ENCODE results near the gene STOML1.
"Not testable (repeated sequence)": the region's sequence is repeated elsewhere in the genome, so short reads cannot be mapped to it uniquely, and the experiment has no call there.

Gene STOML1

GRCh38 chr15:73944161-73945129 is 47.6 kb downstream of the STOML1 start:
- DNase-seq, result no peak

GRCh38 chr15:73942751-73943270 is 49.3 kb downstream of the STOML1 start:
- no peak for DNase-seq

GRCh38 chr15:73941871-73942635 is 50.0 kb downstream of the STOML1 start:
- no peak for DNase-seq

- no peak for DNase-seq
Observed at GRCh38 chr15:73941449-73941848, 50.6 kb downstream of the STOML1 start.

GRCh38 chr15:73941044-73941443 is 51.1 kb downstream of the STOML1 start:
- DNase-seq, result no peak

GRCh38 chr15:73940061-73940981 is 51.8 kb downstream of the STOML1 start:
- no peak for DNase-seq

- DNase-seq, result no peak
Observed at GRCh38 chr15:73939138-73939537, 53.0 kb downstream of the STOML1 start.

GRCh38 chr15:73938516-73938915 is 53.6 kb downstream of the STOML1 start:
- not testable (repeated sequence) for DNase-seq

GRCh38 chr15:73937726-73938125 is 54.4 kb downstream of the STOML1 start:
- no peak for DNase-seq

GRCh38 chr15:73937296-73937695 is 54.8 kb downstream of the STOML1 start:
- no peak for DNase-seq

- no peak for DNase-seq
Observed at GRCh38 chr15:73936588-73937290, 55.4 kb downstream of the STOML1 start.

GRCh38 chr15:73936181-73936580 is 55.9 kb downstream of the STOML1 start:
- no peak for DNase-seq

- no peak for DNase-seq
Observed at GRCh38 chr15:73935547-73935946, 56.5 kb downstream of the STOML1 start.

- no peak for DNase-seq
Observed at GRCh38 chr15:73934281-73934680, 57.8 kb downstream of the STOML1 start.

GRCh38 chr15:73932381-73933191 is 59.5 kb downstream of the STOML1 start:
- DNase-seq, result no peak

- DNase-seq, result no peak
Observed at GRCh38 chr15:73931441-73931840, 60.7 kb downstream of the STOML1 start.

- no peak for DNase-seq
Observed at GRCh38 chr15:73930790-73931281, 61.3 kb downstream of the STOML1 start.

- DNase-seq, result no peak
Observed at GRCh38 chr15:73930371-73930770, 61.7 kb downstream of the STOML1 start.

- no peak for DNase-seq
Observed at GRCh38 chr15:73928971-73929627, 63.0 kb downstream of the STOML1 start.

All from activated naive CD4-positive, alpha-beta T cell treated with anti-CD3 and anti-CD28 coated beads, Interleukin-2, amount 50 U/mL, for 16 hours (primary cell).